Measurements from ENCODE around the gene SCAI.

Gene SCAI

DNA sequence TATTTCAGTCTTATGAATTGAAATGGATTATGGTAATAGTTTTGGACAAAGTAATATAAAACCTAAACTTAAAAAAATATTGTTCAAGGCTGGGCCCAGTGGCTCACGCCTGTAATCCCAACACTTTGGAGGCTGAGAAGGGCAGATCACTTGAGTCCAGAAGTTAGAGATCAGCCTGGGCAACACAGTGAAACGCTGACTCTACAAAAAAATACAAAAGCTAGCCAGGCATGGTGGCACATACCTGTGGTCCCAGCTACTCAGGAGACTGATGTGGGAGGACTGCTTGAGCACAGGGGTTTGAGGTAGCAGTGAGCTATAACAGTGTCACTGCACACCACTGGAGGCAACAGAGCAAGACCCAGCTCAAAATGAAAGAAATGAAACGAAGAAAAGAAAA lies 81.9 kb downstream of the SCAI start:
- CTCF ChIA-PET = interaction anchor here (0.6 to 0.9 kb wide), 2 partner anchors 41 to 510 kb away, joined by 3 read pairs; no protein-coding TSS in a partner anchor

More for the DNA sequence above, 81.9 kb downstream of the SCAI start:
- Histone ChIP-seq H3K4me3 (ENCODE audit: low read depth, low read length) (no peak overlapping the region), H3K4me1 (ENCODE audit: control insufficient read depth, insufficient read depth, low read length) (no peaks in the 10 kb centered on the region), H3K9me3 (ENCODE audit: control insufficient read depth, insufficient read depth, low read depth, low read length) (no peaks in the 10 kb centered on the region), H3K36me3 (ENCODE audit: control insufficient read depth in 2 of 2, insufficient read depth in 1 of 2, low read length in 2 of 2) (no peaks in the 10 kb centered on the region), H3K27ac (ENCODE audit: extremely low read depth, low read depth, low read length) (no peak overlapping the region)
- POLR2A ChIA-PET = no interaction called here
- no peak for TF ChIP-seq ZNF558 (tag by site-specific recombination; IDR thresholded peaks at IDR 0.05)
- TF ChIP-seq ZFP3 (tag by site-specific recombination; IDR thresholded peaks at IDR 0.05; ENCODE audit: low read depth) = no peak
- TF ChIP-seq, protein P1, sequence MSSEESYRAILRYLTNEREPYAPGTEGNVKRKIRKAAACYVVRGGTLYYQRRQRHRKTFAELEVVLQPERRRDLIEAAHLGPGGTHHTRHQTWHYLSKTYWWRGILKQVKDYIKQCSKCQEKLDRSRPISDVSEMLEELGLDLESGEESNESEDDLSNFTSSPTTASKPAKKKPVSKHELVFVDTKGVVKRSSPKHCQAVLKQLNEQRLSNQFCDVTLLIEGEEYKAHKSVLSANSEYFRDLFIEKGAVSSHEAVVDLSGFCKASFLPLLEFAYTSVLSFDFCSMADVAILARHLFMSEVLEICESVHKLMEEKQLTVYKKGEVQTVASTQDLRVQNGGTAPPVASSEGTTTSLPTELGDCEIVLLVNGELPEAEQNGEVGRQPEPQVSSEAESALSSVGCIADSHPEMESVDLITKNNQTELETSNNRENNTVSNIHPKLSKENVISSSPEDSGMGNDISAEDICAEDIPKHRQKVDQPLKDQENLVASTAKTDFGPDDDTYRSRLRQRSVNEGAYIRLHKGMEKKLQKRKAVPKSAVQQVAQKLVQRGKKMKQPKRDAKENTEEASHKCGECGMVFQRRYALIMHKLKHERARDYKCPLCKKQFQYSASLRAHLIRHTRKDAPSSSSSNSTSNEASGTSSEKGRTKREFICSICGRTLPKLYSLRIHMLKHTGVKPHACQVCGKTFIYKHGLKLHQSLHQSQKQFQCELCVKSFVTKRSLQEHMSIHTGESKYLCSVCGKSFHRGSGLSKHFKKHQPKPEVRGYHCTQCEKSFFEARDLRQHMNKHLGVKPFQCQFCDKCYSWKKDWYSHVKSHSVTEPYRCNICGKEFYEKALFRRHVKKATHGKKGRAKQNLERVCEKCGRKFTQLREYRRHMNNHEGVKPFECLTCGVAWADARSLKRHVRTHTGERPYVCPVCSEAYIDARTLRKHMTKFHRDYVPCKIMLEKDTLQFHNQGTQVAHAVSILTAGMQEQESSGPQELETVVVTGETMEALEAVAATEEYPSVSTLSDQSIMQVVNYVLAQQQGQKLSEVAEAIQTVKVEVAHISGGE (tag by site-specific recombination; conservative IDR thresholded peaks at IDR 0.05; ENCODE audit: low read depth) = no peak
- no peak for TF ChIP-seq ZBTB17 (tag by site-specific recombination; IDR thresholded peaks at IDR 0.05)
- TF ChIP-seq, protein P2, sequence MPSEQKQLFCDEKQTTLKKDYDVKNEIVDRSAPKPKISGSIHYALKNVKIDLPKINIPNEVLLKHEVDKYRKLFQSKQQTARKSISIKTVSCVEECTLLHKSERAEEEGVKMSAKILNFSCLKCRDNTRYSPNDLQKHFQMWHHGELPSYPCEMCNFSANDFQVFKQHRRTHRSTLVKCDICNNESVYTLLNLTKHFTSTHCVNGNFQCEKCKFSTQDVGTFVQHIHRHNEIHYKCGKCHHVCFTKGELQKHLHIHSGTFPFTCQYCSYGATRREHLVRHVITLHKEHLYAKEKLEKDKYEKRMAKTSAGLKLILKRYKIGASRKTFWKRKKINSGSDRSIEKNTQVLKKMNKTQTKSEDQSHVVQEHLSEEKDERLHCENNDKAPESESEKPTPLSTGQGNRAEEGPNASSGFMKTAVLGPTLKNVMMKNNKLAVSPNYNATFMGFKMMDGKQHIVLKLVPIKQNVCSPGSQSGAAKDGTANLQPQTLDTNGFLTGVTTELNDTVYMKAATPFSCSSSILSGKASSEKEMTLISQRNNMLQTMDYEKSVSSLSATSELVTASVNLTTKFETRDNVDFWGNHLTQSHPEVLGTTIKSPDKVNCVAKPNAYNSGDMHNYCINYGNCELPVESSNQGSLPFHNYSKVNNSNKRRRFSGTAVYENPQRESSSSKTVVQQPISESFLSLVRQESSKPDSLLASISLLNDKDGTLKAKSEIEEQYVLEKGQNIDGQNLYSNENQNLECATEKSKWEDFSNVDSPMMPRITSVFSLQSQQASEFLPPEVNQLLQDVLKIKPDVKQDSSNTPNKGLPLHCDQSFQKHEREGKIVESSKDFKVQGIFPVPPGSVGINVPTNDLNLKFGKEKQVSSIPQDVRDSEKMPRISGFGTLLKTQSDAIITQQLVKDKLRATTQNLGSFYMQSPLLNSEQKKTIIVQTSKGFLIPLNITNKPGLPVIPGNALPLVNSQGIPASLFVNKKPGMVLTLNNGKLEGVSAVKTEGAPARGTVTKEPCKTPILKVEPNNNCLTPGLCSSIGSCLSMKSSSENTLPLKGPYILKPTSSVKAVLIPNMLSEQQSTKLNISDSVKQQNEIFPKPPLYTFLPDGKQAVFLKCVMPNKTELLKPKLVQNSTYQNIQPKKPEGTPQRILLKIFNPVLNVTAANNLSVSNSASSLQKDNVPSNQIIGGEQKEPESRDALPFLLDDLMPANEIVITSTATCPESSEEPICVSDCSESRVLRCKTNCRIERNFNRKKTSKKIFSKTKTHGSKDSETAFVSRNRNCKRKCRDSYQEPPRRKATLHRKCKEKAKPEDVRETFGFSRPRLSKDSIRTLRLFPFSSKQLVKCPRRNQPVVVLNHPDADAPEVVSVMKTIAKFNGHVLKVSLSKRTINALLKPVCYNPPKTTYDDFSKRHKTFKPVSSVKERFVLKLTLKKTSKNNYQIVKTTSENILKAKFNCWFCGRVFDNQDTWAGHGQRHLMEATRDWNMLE (tag by site-specific recombination; conservative IDR thresholded peaks at IDR 0.05; ENCODE audit: low read depth) = no peak
- TF ChIP-seq MEIS1 (CRISPR knock-in tag; IDR thresholded peaks at IDR 0.05; ENCODE audit: borderline replicate concordance) = no peak
- no peak for TF ChIP-seq ZBTB49 (tag by site-specific recombination; IDR thresholded peaks at IDR 0.05; ENCODE audit: low read depth)
- TF ChIP-seq HOXA7 (CRISPR knock-in tag; IDR thresholded peaks at IDR 0.05; ENCODE audit: borderline replicate concordance) = no peak
- TF ChIP-seq ZNF792 (tag by site-specific recombination; IDR thresholded peaks at IDR 0.05) = no peak
- TF ChIP-seq, protein P3, sequence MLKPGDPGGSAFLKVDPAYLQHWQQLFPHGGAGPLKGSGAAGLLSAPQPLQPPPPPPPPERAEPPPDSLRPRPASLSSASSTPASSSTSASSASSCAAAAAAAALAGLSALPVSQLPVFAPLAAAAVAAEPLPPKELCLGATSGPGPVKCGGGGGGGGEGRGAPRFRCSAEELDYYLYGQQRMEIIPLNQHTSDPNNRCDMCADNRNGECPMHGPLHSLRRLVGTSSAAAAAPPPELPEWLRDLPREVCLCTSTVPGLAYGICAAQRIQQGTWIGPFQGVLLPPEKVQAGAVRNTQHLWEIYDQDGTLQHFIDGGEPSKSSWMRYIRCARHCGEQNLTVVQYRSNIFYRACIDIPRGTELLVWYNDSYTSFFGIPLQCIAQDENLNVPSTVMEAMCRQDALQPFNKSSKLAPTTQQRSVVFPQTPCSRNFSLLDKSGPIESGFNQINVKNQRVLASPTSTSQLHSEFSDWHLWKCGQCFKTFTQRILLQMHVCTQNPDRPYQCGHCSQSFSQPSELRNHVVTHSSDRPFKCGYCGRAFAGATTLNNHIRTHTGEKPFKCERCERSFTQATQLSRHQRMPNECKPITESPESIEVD (tag by site-specific recombination; IDR thresholded peaks at IDR 0.05) = no peak
- TF ChIP-seq ZNF660 (tag by site-specific recombination; IDR thresholded peaks at IDR 0.05) = no peak
- no peak for TF ChIP-seq BCL11A (tag by site-specific recombination; IDR thresholded peaks at IDR 0.05; ENCODE audit: low read depth)
- TF ChIP-seq, protein P4, sequence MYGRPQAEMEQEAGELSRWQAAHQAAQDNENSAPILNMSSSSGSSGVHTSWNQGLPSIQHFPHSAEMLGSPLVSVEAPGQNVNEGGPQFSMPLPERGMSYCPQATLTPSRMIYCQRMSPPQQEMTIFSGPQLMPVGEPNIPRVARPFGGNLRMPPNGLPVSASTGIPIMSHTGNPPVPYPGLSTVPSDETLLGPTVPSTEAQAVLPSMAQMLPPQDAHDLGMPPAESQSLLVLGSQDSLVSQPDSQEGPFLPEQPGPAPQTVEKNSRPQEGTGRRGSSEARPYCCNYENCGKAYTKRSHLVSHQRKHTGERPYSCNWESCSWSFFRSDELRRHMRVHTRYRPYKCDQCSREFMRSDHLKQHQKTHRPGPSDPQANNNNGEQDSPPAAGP (tag by site-specific recombination; IDR thresholded peaks at IDR 0.05) = no peak
- no peak for TF ChIP-seq ZNF23 (tag by site-specific recombination; IDR thresholded peaks at IDR 0.05; ENCODE audit: borderline replicate concordance)
- no peak for TF ChIP-seq ZNF112 (tag by site-specific recombination; IDR thresholded peaks at IDR 0.05)
- TF ChIP-seq ZBTB7A (tag by site-specific recombination; IDR thresholded peaks at IDR 0.05; ENCODE audit: low read depth) = no peak
- TF ChIP-seq OSR2 (tag by site-specific recombination; IDR thresholded peaks at IDR 0.05) = no peak
